HG03159 (cell line): Measurements from ENCODE around the gene TXLNB.

ENCODE experiments used
- ATAC-seq: cut with Tn5 transposase; IDR thresholded peaks from one replicate; pipeline ENCODE4 v1.9.1; 2021; ENCODE audit warnings: mild to moderate bottlenecking, moderate library complexity; ENCODE audit not compliant: unreplicated experiment

TXLNB gene

GRCh38 chr6:139275279-139276055 lies 16.3 kb downstream of the TXLNB start:
- ATAC-seq = no peak

- ATAC-seq = peak; percentile 93
These were observed 20.7 kb downstream of the TXLNB start for GRCh38 chr6:139271056-139271455.

- no peak for ATAC-seq
These were observed 21.5 kb downstream of the TXLNB start for GRCh38 chr6:139270249-139270648.

- ATAC-seq = no peak
These were observed 26.1 kb downstream of the TXLNB start for GRCh38 chr6:139265512-139266190.

- peak; percentile 96 for ATAC-seq
These were observed 29.1 kb downstream of the TXLNB start for GRCh38 chr6:139262519-139263300.

- ATAC-seq = no peak
These were observed 33.9 kb downstream of the TXLNB start for GRCh38 chr6:139257821-139258398.

- no peak for ATAC-seq
These were observed 34.5 kb downstream of the TXLNB start for GRCh38 chr6:139257291-139257690.

- ATAC-seq = no peak
These were observed 35.7 kb downstream of the TXLNB start for GRCh38 chr6:139256087-139256486.

GRCh38 chr6:139254196-139254595 lies 37.6 kb downstream of the TXLNB start:
- ATAC-seq = no peak

GRCh38 chr6:139253656-139254055 lies 38.1 kb downstream of the TXLNB start:
- no peak for ATAC-seq

- ATAC-seq = no peak
These were observed 40.0 kb downstream of the TXLNB start for GRCh38 chr6:139251691-139252390.

GRCh38 chr6:139251045-139251690 lies 40.6 kb downstream of the TXLNB start:
- ATAC-seq = peak; percentile 35

- peak; percentile 97 for ATAC-seq
These were observed 41.3 kb downstream of the TXLNB start for GRCh38 chr6:139250296-139251044.

GRCh38 chr6:139249395-139249794 lies 42.4 kb downstream of the TXLNB start:
- ATAC-seq = no peak

GRCh38 chr6:139248911-139249310 lies 42.9 kb downstream of the TXLNB start:
- ATAC-seq = no peak

- ATAC-seq = no peak
These were observed 44.2 kb downstream of the TXLNB start for GRCh38 chr6:139247618-139248017.

- ATAC-seq = no peak
These were observed 48.3 kb downstream of the TXLNB start for GRCh38 chr6:139243536-139243935.

GRCh38 chr6:139242457-139243240 lies 49.1 kb downstream of the TXLNB start:
- no peak for ATAC-seq
